OCI-LY1 (cell line): ENCODE data around the gene PNMT.

Source experiments
- EZH2 ChIP-seq: fragments of 200-600 bp; sonication (generic), shearing (Covaris generic); IDR thresholded peaks from 2 replicates; pipeline ENCODE4 v1.8.0; 2017; ENCODE audit warnings: borderline replicate concordance, mixed run types, mild to moderate bottlenecking, antibody characterized with exemption, low read length, moderate library complexity, mixed read lengths
- TF ChIP-seq, protein P1 (sequence below): fragments of 200-600 bp; sonication (generic), shearing (Covaris generic); IDR thresholded peaks from 2 replicates; pipeline ENCODE4 v1.5.1; 2017; ENCODE audit warnings: mild to moderate bottlenecking, antibody characterized with exemption, low read length, moderate library complexity, mixed read lengths

DNA sequence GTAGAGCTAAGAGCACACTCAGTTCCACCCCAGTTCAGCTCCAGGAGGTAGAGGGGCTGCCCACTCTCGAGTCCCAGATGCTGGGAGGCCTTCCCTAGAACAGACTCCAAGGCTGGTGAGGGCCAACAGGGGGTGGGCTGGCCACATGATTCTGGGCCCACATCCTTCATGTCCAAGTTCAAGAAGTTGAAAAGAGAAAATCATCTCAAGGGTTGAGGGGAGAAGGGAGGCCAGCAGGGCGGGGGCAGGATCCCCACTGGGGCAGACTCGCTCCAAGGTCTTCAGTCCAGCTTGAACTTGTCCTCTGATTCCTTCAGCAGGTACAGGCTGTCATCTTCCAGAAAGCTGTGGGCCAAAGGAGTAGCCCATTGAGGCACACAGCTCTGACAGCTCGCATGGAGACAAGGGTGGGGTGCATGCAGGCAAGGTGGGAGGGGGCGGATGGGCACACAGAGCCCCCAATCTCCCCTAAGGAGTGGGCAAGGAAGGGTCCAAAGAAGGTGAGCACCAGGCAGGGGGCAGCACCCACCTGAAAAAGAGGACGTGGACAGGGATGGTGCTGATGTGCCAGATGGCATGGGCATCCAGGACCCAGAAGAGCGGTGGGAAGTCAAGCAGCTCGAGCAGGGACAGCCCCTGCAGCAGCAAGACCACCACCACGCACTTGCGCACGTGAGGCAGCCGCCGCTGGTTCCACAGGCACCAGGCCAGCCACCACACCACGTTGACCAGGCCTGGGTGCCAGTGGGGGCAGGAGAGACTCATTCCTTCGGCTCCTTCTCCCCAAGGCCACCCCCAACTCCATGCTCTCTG lies 4.5 kb downstream of the PNMT start:
- TF ChIP-seq EZH2 = no peak
- TF ChIP-seq, protein P1, sequence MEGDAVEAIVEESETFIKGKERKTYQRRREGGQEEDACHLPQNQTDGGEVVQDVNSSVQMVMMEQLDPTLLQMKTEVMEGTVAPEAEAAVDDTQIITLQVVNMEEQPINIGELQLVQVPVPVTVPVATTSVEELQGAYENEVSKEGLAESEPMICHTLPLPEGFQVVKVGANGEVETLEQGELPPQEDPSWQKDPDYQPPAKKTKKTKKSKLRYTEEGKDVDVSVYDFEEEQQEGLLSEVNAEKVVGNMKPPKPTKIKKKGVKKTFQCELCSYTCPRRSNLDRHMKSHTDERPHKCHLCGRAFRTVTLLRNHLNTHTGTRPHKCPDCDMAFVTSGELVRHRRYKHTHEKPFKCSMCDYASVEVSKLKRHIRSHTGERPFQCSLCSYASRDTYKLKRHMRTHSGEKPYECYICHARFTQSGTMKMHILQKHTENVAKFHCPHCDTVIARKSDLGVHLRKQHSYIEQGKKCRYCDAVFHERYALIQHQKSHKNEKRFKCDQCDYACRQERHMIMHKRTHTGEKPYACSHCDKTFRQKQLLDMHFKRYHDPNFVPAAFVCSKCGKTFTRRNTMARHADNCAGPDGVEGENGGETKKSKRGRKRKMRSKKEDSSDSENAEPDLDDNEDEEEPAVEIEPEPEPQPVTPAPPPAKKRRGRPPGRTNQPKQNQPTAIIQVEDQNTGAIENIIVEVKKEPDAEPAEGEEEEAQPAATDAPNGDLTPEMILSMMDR = no peak
